Measurements from ENCODE around the gene CRB1.

DNA sequence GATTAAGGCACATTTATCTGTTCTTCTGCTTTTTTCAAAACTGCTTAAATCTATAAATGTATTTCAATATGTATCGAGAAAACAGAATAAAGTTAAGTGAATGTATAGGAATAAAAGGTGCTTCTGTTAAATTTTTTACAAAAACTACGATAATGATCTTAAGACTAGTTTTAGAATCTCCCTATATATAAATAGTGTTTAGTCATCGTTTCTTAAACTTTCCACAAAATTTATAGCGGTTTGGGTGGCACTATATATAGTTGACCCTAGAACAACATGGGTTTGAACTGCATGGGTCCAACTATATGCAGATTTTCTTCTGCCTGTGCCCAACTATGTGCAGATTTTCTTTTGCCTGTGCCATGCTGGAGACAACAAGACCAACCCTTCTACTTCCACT lies 125.7 kb downstream of the CRB1 start:
- TF ChIP-seq, protein P1, sequence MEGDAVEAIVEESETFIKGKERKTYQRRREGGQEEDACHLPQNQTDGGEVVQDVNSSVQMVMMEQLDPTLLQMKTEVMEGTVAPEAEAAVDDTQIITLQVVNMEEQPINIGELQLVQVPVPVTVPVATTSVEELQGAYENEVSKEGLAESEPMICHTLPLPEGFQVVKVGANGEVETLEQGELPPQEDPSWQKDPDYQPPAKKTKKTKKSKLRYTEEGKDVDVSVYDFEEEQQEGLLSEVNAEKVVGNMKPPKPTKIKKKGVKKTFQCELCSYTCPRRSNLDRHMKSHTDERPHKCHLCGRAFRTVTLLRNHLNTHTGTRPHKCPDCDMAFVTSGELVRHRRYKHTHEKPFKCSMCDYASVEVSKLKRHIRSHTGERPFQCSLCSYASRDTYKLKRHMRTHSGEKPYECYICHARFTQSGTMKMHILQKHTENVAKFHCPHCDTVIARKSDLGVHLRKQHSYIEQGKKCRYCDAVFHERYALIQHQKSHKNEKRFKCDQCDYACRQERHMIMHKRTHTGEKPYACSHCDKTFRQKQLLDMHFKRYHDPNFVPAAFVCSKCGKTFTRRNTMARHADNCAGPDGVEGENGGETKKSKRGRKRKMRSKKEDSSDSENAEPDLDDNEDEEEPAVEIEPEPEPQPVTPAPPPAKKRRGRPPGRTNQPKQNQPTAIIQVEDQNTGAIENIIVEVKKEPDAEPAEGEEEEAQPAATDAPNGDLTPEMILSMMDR (IDR thresholded peaks at IDR 0.05; ENCODE audit: low read length) = no peak
- TF ChIP-seq EZH2 (IDR thresholded peaks at IDR 0.05; ENCODE audit: borderline replicate concordance, low read length) = no peak

All from OCI-LY1 (cell line).